CD14-positive monocyte (primary cell): ENCODE data around the gene VWF. TPM values are rescaled to one million over a fixed set of nuclear protein-coding genes. Genes with fewer than 3 reads are reported as not detected.

ENCODE experiments used
- DNase-seq, 3 donors: peaks; one replicate each; pipeline ENCODE4 v3.0.0-alpha.2; 2011 to 2022
- H2AFZ ChIP-seq: 2 replicates; pipeline ENCODE4 v1.6.0; 2012; ENCODE audit warnings: mild to moderate bottlenecking, low read depth, low read length, inconsistent platforms; ENCODE audit not compliant: insufficient read depth, poor library complexity, severe bottlenecking
- H3K27ac ChIP-seq, 2 donors: 1 replicate in 1 of 2; 2 replicates in 1 of 2; pipeline ENCODE4 v1.5.1; 2012 to 2013; ENCODE audit warnings: low read length in 2 of 2, control low read depth in 1 of 2, inconsistent platforms in 1 of 2, low read depth in 1 of 2, mild to moderate bottlenecking in 1 of 2
- H3K27me3 ChIP-seq, 2 donors: one replicate each; pipeline versions ENCODE4 v1.6.0 to v1.6.1; 2011 to 2013; ENCODE audit warnings: low read length in 2 of 2; ENCODE audit not compliant: control insufficient read depth in 2 of 2, insufficient read depth in 2 of 2
- H3K36me3 ChIP-seq, 2 donors: replicated peaks in 1 of 2; 1 replicate in 1 of 2; 2 replicates in 1 of 2; pipeline versions ENCODE4 v1.5.1 to v1.6.1; 2012 to 2013; ENCODE audit warnings: low read length in 2 of 2, control low read depth in 1 of 2, inconsistent platforms in 1 of 2, mild to moderate bottlenecking in 1 of 2; ENCODE audit not compliant: insufficient read depth in 2 of 2, control insufficient read depth in 1 of 2
- H3K4me1 ChIP-seq, 2 donors: 1 replicate in 1 of 2; 2 replicates in 1 of 2; pipeline versions ENCODE4 v1.5.1 to v1.6.1; 2012 to 2013; ENCODE audit warnings: low read length in 2 of 2, control low read depth in 1 of 2, inconsistent platforms in 1 of 2, mild to moderate bottlenecking in 1 of 2, moderate library complexity in 1 of 2; ENCODE audit not compliant: insufficient read depth in 2 of 2, control insufficient read depth in 1 of 2
- H3K4me2 ChIP-seq: replicated peaks from 2 replicates; pipeline ENCODE3; 2012; ENCODE audit warnings: low read length, moderate library complexity, mild to moderate bottlenecking; ENCODE audit not compliant: poor library complexity, severe bottlenecking; ENCODE audit errors: extremely low read depth
- H3K4me3 ChIP-seq, 3 experiments: fragments of 200-600 bp in 1 of 3; sonication (generic) in 1 of 3; replicated peaks in 1 of 3; 1 replicate in 2 of 3; 2 replicates in 1 of 3; pipeline ENCODE4 v1.5.1; 2011 to 2013; ENCODE audit warnings: low read length in 3 of 3, mild to moderate bottlenecking in 3 of 3, control low read depth in 2 of 3, low read depth in 2 of 3, inconsistent platforms in 1 of 3, moderate library complexity in 1 of 3
- H3K79me2 ChIP-seq: 2 replicates; pipeline ENCODE4 v1.6.0; 2012; ENCODE audit warnings: mild to moderate bottlenecking, control low read depth, inconsistent platforms, low read length, moderate library complexity; ENCODE audit not compliant: insufficient read depth
- H3K9ac ChIP-seq: 2 replicates; pipeline ENCODE4 v1.6.0; 2017; ENCODE audit warnings: low read length, mild to moderate bottlenecking; ENCODE audit not compliant: insufficient read depth, poor library complexity, severe bottlenecking
- H3K9me3 ChIP-seq, 2 donors: replicated peaks in 1 of 2; 1 replicate in 1 of 2; 2 replicates in 1 of 2; pipeline versions ENCODE4 v1.5.1 to v1.6.1; 2012 to 2013; ENCODE audit warnings: low read length in 2 of 2, control low read depth in 1 of 2; ENCODE audit not compliant: control insufficient read depth in 1 of 2, insufficient read depth in 1 of 2
- H4K20me1 ChIP-seq: 2 replicates; pipeline ENCODE4 v1.6.0; 2012; ENCODE audit warnings: mild to moderate bottlenecking, low read length, control low read depth, moderate library complexity; ENCODE audit not compliant: insufficient read depth
- H3K27ac Mint-ChIP-seq, 7 donors: one replicate each; pipeline ENCODE4 v1.8.0; 2020; ENCODE audit warnings: mild to moderate bottlenecking in 7 of 7, mixed read lengths in 7 of 7, moderate library complexity in 6 of 7, inconsistent platforms in 2 of 7
- H3K27me3 Mint-ChIP-seq, 3 donors: one replicate each; pipeline ENCODE4 v1.8.0; 2021 to 2022; ENCODE audit warnings: low read depth in 3 of 3, mild to moderate bottlenecking in 3 of 3, mixed read lengths in 3 of 3, moderate library complexity in 3 of 3, inconsistent platforms in 1 of 3
- H3K36me3 Mint-ChIP-seq, 2 donors: one replicate each; pipeline ENCODE4 v1.8.0; 2020; ENCODE audit warnings: mixed read lengths in 2 of 2, inconsistent platforms in 1 of 2, mild to moderate bottlenecking in 1 of 2
- H3K4me1 Mint-ChIP-seq: one replicate; pipeline ENCODE4 v1.8.0; 2020; ENCODE audit warnings: mild to moderate bottlenecking, mixed read lengths
- H3K4me3 Mint-ChIP-seq, 2 donors: one replicate each; pipeline ENCODE4 v1.8.0; 2020; ENCODE audit warnings: mild to moderate bottlenecking in 2 of 2, mixed read lengths in 2 of 2, moderate library complexity in 1 of 2
- H3K9me3 Mint-ChIP-seq, 7 donors: one replicate each; pipeline ENCODE4 v1.8.0; 2020 to 2022; ENCODE audit warnings: mixed read lengths in 7 of 7, mild to moderate bottlenecking in 6 of 7, moderate library complexity in 6 of 7, inconsistent platforms in 2 of 7
- CTCF ChIP-seq: fragments of 200-600 bp; IDR thresholded peaks from one replicate; pipeline ENCODE4 v1.8.0; 2022; ENCODE audit warnings: antibody characterized with exemption, mild to moderate bottlenecking
- WGBS: methylation state at CpG from one replicate; pipeline ENCODE4 v1.1.5; 2013; ENCODE audit warnings: missing lambda C conversion rate; ENCODE audit not compliant: insufficient coverage; 5-methylcytosine and 5-hydroxymethylcytosine counted together
- intact Hi-C, 2 donors: fragments of 100-400 bp; cut with micrococcal nuclease; formaldehyde crosslinking; loops; one replicate each; pipeline versions ENCODE4 v1.15.0 to v1.15.1; 2023
- polyA plus RNA-seq, 3 donors: library from polyadenylated mRNA; depleted of rRNA in 1 of 3; unstranded in 2 of 3; stranded (reverse) in 1 of 3; fragments of 300-500 nt in 2 of 3; fragments of >200 nt in 1 of 3; fragmentation: Illumina TruSeq in 2 of 3; gene quantifications; 1 replicate in 2 of 3; 2 replicates in 1 of 3; pipeline ENCODE4 v1.2.3, GENCODE V29; 2012 to 2021

The VWF gene
- polyA plus RNA-seq, 3 donors = 0.17 to 0.49 (median 0.48) TPM

- Histone ChIP-seq H3K4me2 (no peak overlapping the region), H3K27me3 (peaks cover 0 to 3% of the 10 kb centered on the region in 2 donors), H3K27ac (no peak overlapping the region), H3K4me1 (peaks cover 0 to 3% of the 10 kb centered on the region in 2 donors), H3K9me3 (no peaks in the 10 kb centered on the region), H4K20me1 (no peaks in the 10 kb centered on the region), H2AFZ (no peak overlapping the region), H3K36me3 (no peaks in the 10 kb centered on the region), H3K4me3 (no peak overlapping the region), H3K9ac (no peak overlapping the region), H3K79me2 (no peaks in the 10 kb centered on the region)
- Mint-ChIP-seq H3K9me3 (no peaks in the 10 kb centered on the region), H3K4me3 (no peak overlapping the region), H3K27ac (no peak overlapping the region), H3K4me1 (peaks cover 7% of the 10 kb centered on the region), H3K27me3 (peaks cover 18 to 23% (median 21%) of the 10 kb centered on the region in 3 donors), H3K36me3 (no peaks in the 10 kb centered on the region)
- TF ChIP-seq CTCF = no peak
- DNase-seq = no peak
- intact Hi-C loops = no loop called here
- 100% methylated on average over 2 of the region's 4 CpGs for WGBS
Observed at GRCh38 chr12:6122201-6122600, 2.3 kb downstream of the VWF start.

- no peak overlapping the region for H3K27ac ChIP-seq
- H3K27me3 ChIP-seq = peaks cover 0 to 3% of the 10 kb centered on the region in 2 donors
- no peak for TF ChIP-seq CTCF
- Mint-ChIP-seq H3K4me1 (peaks cover 17% of the 10 kb centered on the region), H3K4me3 (no peak overlapping the region), H3K27me3 (peaks cover 22 to 28% (median 25%) of the 10 kb centered on the region in 3 donors), H3K27ac (peak overlapping the region in 1 of 7 donors; percentile 27), H3K9me3 (no peaks in the 10 kb centered on the region), H3K36me3 (no peaks in the 10 kb centered on the region)
- no peak overlapping the region for H3K4me2 ChIP-seq
- DNase-seq = no peak
- no peak overlapping the region for H3K4me3 ChIP-seq
- no peaks in the 10 kb centered on the region for H4K20me1 ChIP-seq
- intact Hi-C loops = no loop called here
- 98% methylated on average over 19 of the region's 20 CpGs for WGBS
- no peaks in the 10 kb centered on the region for H3K9me3 ChIP-seq
- no peak overlapping the region for H3K9ac ChIP-seq
- no peaks in the 10 kb centered on the region for H3K79me2 ChIP-seq
- H3K36me3 ChIP-seq = no peaks in the 10 kb centered on the region
- no peak overlapping the region for H2AFZ ChIP-seq
- peaks cover 7 to 9% of the 10 kb centered on the region in 2 donors for H3K4me1 ChIP-seq
Observed at GRCh38 chr12:6120796-6121473, 3.5 kb downstream of the VWF start.
